AG04449 (cell line): ENCODE data around the gene SFT2D3.

Experiments
- CTCF ChIA-PET: fragments of 350-600 bp; formaldehyde crosslinking; extraction: SDS; loops from one replicate; lab custom pipeline; 2021; ENCODE audit warnings: antibody characterized with exemption; lab: Yijun Ruan, JAX
- POLR2A ChIA-PET: fragments of 400-600, 350-600 bp; formaldehyde crosslinking; extraction: SDS; loops from one replicate; lab custom pipeline; 2020; ENCODE audit warnings: antibody characterized with exemption, inconsistent platforms; lab: Yijun Ruan, JAX
- DNase-seq: peaks from one replicate; pipeline ENCODE4 v3.0.0-alpha.2; 2010; ENCODE audit warnings: low read depth, low spot score
- H3K4me3 ChIP-seq: 2 replicates; pipeline ENCODE4 v1.5.1; 2011; ENCODE audit warnings: low read depth, mild to moderate bottlenecking, control low read depth, low read length
- TF ChIP-seq, protein P1 (sequence below): IDR thresholded peaks from one replicate; pipeline ENCODE4 v1.5.1; 2011; ENCODE audit warnings: mild to moderate bottlenecking, moderate library complexity, low read length, control low read depth, inconsistent platforms; ENCODE audit not compliant: insufficient read depth; ENCODE audit errors: missing control alignments

The SFT2D3 gene

DNA sequence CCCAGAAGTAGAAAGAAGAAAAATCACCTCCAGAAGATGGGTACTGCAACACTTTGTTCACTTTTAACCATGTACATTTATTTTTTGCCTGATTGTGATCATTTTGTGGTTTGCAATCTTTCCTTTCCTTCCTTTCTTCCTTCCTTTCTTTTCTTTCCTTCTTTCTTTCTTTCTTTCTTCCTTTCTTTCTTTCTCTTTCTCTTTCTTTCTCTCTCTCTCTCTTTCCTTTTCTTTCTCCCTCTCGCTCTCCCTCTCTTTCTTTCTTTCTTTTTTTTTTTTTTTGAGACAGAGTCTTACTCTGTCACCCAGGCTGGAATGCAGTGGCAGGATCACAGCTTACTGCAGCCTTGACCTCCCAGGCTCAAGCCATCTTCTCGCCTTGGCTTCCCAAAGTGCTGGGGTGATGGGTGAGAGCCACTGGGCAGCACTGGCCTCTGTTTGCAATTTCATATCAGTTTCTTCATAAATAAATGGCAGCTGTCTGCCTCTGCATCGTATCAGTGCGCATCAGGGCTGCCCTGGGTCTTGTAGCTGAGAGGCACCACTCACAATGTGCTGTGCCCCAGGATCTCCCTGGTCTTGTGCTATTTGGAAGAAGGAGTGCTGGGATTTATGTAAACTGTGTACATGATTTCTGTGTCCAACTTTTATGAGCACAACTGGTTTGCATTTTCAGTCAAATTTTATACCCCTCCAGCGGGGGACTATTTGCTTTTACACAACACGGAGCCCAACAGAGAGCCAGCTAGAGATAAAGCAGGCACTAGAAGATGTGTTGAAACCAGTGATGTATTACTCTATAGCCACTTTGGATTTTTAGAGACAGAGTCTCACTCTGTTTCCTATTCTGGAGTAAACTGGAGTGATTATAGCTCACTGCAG, 19.1 kb upstream of the SFT2D3 start:
- CTCF ChIA-PET = interaction anchor here (1.0 to 3.8 kb wide), 5 partner anchors 13 to 91 kb away, joined by 3 to 13 read pairs (median 3); no protein-coding TSS in a partner anchor
- TF ChIP-seq, protein P1, sequence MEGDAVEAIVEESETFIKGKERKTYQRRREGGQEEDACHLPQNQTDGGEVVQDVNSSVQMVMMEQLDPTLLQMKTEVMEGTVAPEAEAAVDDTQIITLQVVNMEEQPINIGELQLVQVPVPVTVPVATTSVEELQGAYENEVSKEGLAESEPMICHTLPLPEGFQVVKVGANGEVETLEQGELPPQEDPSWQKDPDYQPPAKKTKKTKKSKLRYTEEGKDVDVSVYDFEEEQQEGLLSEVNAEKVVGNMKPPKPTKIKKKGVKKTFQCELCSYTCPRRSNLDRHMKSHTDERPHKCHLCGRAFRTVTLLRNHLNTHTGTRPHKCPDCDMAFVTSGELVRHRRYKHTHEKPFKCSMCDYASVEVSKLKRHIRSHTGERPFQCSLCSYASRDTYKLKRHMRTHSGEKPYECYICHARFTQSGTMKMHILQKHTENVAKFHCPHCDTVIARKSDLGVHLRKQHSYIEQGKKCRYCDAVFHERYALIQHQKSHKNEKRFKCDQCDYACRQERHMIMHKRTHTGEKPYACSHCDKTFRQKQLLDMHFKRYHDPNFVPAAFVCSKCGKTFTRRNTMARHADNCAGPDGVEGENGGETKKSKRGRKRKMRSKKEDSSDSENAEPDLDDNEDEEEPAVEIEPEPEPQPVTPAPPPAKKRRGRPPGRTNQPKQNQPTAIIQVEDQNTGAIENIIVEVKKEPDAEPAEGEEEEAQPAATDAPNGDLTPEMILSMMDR = no peak

DNA sequence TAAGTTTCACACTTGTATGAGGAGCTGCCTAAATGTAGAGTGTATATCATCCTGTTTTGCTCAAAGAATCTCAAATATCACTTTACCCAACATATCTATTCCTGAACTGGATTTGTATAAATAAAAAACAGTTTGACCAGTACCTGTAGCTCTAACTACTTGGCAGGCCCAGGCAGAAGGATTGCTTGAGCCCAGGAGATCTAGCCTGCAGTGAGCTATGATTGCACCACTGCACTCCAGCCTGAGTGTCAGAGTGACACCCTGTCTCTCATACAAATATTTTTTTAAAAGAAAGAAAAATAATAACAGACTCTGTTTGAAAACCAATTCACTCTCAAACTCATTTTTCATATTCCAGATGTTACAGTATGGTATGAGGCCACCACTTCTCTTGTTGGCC, 18.2 kb upstream of the SFT2D3 start:
- ChIA-PET POLR2A (no interaction called here), CTCF (interaction anchor here (1.0 to 3.8 kb wide), 4 partner anchors 12 to 92 kb away, joined by 3 to 13 read pairs (median 4); no protein-coding TSS in a partner anchor)
- DNase-seq = no peak
- TF ChIP-seq, protein P1 = no peak
- no peak overlapping the region for H3K4me3 ChIP-seq

More for the DNA sequence above, 19.1 kb upstream of the SFT2D3 start:
- no peak for DNase-seq
- POLR2A ChIA-PET = no interaction called here
- H3K4me3 ChIP-seq = no peak overlapping the region

GRCh38 chr2:127683757-127684156, 17.5 kb upstream of the SFT2D3 start:
- ChIA-PET POLR2A (no interaction called here), CTCF (no interaction called here)
- no peak for DNase-seq
- TF ChIP-seq, protein P1 = no peak
- no peak overlapping the region for H3K4me3 ChIP-seq

GRCh38 chr2:127685410-127686080, 15.8 kb upstream of the SFT2D3 start:
- ChIA-PET CTCF (interaction anchor here (1.0 to 2.3 kb wide), 2 partner anchors 11 to 95 kb away, joined by 4 to 8 read pairs; no protein-coding TSS in a partner anchor), POLR2A (no interaction called here)
- DNase-seq = no peak
- TF ChIP-seq, protein P1 = no peak
- no peak overlapping the region for H3K4me3 ChIP-seq

DNA sequence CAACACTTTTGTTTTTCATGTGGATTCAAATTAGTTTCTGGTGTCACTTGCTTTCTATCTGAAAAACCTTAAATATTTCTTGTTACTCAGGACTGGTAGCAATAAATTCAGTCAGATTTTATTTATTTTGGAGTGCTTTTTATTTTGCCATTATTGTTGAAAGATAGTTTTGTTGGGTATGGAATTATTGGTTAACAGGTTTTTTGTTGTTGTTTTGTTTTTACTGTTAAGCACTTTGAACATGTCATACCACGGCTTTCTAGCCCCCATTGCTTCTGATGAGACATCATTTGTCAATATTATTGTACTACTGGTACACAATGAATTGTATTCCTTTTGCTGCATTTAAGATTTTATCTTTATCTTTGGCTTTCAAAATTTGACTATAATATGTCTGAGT, 12.9 kb upstream of the SFT2D3 start:
- ChIA-PET POLR2A (no interaction called here), CTCF (interaction anchor here (0.7 kb wide), 1 partner anchor 84 kb away, joined by 3 read pairs; no protein-coding TSS in a partner anchor)
- DNase-seq = no peak
- H3K4me3 ChIP-seq = no peak overlapping the region
- TF ChIP-seq, protein P1 = no peak

- DNase-seq = no peak
- TF ChIP-seq, protein P1 = no peak
- ChIA-PET CTCF (interaction anchor here (1.5 kb wide), 1 partner anchor 12 kb away, joined by 4 read pairs; no protein-coding TSS in a partner anchor), POLR2A (no interaction called here)
- H3K4me3 ChIP-seq = no peak overlapping the region
Observed at GRCh38 chr2:127690696-127691095, 10.6 kb upstream of the SFT2D3 start.
